OCI-LY7 (cell line): Measurements from ENCODE around the gene ATP8B1.

ENCODE experiments used
- CTCF ChIP-seq: fragments of 200-600 bp; sonication (generic); conservative IDR thresholded peaks from 2 replicates; pipeline ENCODE4 v1.5.1; 2014; ENCODE audit warnings: mild to moderate bottlenecking, antibody characterized with exemption, low read length, moderate library complexity, mixed read lengths
- EZH2phosphoT487 ChIP-seq: fragments of 200-600 bp; sonication (generic); IDR thresholded peaks from 2 replicates; pipeline ENCODE4 v1.6.1; 2018; ENCODE audit warnings: low read depth, borderline replicate concordance, mild to moderate bottlenecking, mixed run types, antibody characterized with exemption, low read length, moderate library complexity, mixed read lengths

GRCh38 chr18:57804557-57804956, 1.4 kb upstream of the ATP8B1 start:
- TF ChIP-seq CTCF (no peak), EZH2phosphoT487 (no peak)
